DMS53 treated with DMSO at 0.1 percent for 48 hours (cell line): ENCODE measurements around the gene MBP.
A peak's percentile ranks its signal among the peaks of the same experiment; 100 is the strongest.

Experiments used
- DNase-seq: peaks from one replicate; lab custom pipeline; 2025; ENCODE audit not compliant: unreplicated experiment; lab: John Stamatoyannopoulos, UW

The MBP gene

GRCh38 chr18:77133835-77134496 lies 1.4 kb upstream of the MBP start:
- peak; percentile 15 for DNase-seq

GRCh38 chr18:77133051-77133834 lies 660 bp upstream of the MBP start:
- peak; percentile 64 for DNase-seq

DNA sequence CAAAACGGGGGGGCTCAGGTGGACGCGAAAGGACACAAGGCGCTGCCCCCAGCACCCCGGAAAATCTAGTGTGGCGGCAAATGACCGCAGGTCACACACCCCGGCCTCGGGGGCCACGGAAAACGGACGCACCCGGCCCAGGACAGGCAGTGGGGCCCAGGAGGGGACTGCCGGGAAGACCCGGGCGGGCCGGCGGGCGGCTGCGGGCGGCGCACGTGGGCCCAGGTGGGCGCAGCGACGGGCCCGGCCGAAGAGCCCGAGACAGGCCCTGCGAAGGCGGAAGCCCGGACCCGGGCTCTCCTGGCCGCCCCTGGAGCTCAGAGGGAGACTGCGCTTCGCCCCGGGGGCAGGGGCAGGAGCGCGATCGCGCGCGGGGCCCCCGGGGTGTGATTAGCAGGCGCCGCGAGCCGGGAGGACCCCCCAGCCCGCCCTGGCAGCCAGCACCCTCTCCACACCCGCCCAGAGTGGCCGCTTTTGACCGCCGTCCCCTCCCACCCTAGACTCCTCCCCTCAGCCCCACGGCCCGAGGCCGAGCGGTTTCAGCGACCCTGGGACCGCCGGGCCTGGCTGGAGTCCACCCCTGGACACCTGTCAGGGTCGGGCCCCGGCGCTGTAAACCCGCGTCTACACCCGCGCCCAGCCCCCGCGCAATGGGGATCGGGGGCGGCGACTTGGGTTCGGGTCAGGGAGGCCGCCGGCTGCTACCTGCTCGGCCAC lies 773 bp downstream of the MBP start:
- DNase-seq: peak; percentile 43

GRCh38 chr18:77131100-77131651 lies 1.4 kb downstream of the MBP start:
- no peak for DNase-seq

DNA sequence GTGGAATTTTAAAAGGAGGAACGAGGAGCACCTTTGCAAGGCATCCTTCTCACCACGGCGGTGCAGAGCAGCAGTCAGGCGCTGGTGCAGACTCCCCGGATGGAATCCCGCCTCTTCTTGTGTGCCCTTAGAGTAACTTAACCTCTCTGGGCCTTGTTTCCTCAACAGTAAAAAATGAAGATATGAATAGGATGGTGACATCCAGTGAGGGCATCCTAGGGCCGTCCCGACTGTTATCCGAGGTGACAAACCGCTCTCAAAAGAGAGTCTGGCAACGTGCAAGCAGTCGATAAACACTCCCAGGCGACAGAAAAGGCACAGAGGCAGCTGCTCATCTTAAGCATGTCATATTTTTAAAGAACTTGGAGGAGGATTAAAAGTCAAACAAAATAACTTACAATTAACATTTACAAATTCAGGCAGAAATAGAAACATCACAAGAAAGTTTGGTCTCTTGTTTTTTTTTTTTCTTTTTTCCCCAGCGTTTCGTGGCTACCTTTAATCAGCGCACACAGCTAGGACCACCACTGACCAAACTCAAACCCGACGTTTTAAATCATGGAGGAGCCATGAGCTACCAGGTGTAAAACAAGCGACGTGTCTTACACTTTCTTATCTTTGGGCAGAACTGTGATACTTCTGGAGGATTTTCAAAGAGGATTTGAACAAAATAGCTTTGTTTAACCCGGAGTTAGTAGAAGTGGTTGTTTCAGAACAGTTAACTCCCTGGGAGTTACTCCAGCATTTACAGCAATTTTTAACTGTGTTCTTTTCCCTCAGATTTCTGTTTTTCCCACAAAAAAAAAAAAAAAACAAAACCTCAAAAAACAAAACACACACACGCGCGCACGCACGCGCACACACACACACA lies 2.1 kb downstream of the MBP start:
- no peak for DNase-seq

DNA sequence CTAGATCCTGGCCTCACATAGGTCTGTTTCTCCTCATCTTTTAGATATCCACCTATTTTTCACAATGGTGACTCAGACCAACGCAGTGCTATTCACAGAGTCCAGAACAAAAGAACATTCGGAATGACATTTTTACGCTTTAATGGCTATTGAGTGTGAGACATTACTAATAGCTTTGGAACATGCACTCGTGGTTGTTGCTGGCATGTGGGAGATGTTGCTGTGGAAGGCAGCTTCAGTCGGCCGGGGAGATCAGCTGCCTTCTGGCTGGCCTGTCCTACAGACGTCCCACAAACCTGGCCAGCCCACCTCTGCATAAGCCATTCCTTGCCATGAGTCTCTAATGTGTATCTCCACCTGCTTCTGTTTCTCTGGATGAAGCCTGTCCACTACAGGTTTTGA lies 3.4 kb downstream of the MBP start:
- no peak for DNase-seq

DNA sequence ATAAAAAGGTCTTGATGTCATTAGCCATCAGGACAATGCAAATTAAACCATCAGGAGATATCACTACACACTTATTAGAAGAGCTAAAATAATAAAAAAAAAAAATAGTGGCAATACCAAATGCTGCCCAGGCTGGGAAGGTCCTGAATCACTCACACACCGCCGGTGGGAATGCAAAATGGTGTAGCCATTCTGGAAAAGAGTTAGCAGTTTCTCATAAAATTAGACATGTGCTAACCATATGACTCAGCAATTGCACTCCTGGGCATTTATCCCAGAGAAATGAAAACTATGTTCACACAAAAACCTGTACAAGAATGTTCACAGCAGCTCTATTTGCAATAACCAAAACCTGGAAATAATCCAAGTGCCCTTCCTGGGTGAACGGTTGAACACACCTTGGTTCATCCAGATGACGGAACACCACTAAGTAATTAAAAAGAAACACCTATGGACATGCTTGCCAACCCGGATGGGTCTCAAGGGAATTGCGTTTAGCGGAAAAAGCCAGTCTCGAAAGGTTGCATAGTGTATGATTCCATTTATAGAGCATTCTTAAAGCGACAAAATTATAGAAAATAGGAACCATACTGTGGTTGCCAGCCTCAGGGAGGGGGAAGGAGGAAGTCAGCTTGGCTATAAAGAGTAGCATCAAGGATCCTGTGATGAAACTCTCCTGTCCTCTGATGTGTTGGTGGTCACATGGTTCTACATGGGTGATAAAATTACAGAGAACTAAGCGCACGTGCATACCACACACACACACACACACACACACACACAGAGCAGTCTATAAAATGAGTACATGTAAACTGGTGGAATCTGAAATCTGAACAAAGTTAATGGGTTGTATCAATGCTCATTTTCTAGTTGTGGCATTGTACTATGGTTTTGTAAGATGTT lies 4.6 kb downstream of the MBP start:
- DNase-seq: no peak

DNA sequence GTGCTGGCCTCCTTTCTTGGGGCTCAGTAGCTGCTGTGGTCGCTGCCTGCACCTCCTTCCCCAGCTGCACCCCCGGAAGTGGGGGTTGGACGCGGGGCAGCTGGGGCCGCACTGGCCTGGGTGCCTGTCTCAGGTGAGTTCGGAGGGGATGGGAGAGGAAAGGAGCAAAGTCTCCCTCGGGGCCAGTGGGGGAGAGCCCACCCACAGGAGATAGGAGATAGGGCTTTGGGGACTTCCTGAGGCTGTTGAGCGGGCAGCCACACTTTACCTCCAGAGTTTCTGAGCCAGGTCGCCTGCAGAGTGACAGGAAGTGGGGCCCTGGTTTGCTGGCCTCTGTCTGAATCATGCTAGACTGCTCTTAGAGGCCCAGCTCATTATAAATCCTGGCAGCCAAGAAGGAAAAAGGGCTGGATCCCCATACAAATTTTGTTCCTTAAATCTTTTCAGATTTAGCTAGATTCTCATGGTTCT lies 8.1 kb downstream of the MBP start:
- DNase-seq: no peak

GRCh38 chr18:77123320-77124231 lies 9.0 kb downstream of the MBP start:
- no peak for DNase-seq

DNA sequence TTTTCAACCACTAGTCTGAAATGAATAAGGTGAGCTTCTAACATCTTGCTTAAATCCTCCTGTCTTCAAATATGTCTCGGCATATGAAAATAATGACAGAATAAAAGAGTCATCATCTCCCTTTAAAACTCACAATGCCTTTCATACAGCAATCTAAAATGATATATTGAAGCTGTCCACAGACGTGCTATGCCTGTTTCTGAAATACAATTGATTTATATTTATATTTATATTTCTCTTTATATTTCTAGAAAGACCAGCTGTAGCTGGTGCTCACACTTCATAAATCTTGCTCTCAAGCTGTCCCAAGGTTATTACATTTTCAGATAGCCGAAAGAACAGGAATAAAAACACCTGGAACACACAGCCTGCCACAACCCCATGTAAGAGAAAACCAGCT lies 11.1 kb downstream of the MBP start:
- no peak for DNase-seq

DNA sequence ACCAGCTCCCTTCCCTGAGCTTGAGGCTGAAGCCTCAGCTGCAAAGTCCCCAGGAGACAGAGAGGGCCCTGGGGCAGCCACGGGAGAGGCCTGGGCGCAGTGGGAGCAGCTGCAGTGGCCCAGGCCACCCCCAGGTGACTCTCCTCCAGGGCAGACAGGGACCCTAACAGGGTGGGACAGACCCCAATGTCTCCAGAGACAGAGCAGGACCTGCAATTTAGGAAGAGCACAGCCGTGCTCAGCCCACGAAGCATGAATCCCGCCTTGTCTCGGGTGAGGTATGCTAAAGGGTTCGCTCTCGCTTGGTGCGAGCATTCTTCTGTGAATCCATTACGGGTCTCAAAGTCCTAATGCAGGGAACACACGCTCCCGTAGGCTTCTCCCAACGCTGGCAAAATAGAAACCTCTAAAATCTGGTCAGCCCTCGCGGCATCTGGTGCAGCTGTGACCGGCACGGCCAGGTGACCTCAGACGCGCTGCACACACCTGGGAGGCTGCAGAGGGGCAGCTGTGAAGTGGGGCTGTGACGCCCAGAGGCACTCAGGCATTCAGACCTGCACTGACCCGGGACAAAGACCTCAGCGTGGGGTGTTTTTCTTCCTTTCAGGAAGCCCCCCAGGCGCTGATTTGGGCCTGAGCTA lies 12.6 kb downstream of the MBP start:
- DNase-seq: no peak

DNA sequence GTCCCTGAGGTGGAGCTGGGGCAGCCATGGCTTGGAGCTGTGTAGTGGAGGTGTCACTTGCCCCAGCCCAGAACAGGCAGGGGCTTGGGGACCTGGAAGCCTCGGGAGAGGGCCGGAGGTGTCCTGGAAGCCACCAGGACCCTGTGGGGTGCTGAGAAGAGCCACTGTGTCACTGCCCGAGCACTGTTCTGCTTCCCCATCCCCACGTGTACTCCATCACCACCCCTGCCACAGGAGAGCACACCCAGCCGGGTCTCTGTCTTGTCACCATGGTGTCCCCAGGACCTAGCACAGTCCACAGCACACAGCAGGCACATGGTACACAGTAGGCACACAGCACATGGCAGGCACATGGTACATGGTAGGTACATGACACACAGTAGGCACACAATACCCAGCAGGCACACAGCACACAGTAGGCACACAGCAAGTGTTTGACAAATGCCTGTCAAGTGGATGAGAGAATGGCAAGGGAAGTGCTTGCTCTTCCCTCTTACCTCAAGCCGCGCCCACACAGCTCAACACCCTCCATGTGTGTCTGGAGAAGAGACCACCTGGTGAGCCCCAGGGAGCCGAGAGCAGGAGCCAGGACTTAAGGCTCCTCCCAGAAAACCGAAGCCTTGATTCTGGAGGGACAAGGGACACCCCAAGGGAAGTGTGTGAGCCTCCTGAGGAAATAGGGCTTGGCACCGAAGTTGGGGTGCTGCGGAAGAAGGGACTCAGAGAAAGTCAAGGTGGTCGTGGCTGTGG lies 13.3 kb downstream of the MBP start:
- DNase-seq: no peak

DNA sequence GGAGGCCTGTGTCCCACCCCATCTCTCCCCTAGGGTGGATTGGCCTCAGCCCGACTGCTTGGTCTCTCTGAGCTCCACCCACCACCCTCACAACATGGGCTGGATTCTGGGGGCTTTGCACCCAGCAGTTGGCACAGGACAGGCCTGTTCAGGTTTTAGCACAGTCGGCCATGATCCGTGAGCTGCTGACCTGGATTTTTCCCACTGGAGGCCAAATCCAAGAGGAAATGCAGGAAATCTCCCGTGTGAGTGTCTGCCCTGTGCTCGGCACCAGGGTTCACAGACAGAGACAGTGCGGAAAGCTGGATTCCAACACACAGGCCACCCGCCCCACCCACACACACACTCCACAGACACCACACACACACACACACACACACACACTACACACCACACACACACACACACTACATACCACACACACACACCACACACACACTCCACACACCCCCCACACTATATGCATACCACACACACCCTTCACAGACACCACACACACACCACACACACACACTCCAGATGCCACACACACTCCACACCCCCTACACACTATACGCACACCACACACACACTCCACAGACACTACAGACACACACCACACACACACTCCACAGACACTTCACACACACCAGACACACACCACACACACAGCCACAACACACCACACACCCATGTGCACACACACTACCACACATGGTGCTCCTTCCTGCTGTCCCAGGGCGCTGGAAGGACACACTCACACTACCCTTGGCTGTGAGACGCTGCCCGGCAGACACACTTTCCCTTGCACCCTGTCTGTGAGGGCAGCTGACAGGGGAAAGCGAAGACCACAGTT lies 14.1 kb downstream of the MBP start:
- DNase-seq: no peak

DNA sequence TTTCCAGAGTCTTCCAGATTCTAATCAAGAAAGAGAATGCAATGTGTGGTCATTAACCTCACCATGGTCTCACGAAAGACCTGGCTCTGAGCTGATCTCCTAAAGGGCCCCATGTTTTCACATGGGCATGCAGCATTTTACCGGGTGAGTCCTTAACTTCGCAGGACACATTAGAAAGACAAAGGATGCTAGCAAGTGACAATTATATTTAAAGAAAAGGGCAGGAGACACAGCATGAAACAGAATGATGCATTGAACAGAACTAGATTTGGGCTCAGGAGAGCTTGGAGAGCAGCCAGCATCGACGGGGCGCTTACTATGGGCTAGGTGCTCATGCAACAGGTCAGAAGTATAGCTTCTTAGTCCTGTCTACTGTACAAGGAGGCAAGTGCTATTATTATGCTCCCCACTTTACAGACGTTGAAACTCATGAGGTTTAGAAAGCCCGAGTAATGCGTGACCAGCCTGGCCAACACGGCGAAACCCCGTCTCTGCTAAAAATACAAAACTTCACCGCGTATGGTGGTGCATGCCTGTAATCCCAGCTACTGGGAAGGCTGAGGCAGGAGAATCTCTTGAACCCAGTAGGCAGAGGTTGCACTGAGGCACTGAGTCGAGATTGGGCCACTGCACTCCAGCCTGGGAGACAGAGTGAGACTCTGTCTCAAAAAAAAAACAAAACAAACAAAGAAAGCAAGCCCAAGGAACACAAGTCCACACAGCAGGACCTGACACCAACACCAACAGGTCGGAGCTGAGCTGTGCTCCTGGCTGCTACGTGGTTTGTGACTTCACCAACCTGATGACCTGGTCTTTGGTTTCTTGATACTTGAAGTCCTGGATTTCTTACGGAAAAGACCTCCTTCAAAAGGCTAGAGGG lies 16.1 kb downstream of the MBP start:
- no peak for DNase-seq

GRCh38 chr18:77115192-77115953 lies 17.2 kb downstream of the MBP start:
- no peak for DNase-seq
